WERI-Rb-1 (cell line): ENCODE measurements around the gene RGS6.

Experiments
- DNase-seq: peaks from one replicate; pipeline ENCODE4 v3.0.0-alpha.2; 2020
- H3K27ac ChIP-seq: fragments of 250-450 bp; sonication (Bioruptor Pico); 2 replicates; pipeline ENCODE4 v1.5.1; 2020; ENCODE audit warnings: mild to moderate bottlenecking, moderate library complexity
- H3K27me3 ChIP-seq: fragments of 250-450 bp; sonication (Bioruptor Pico); 2 replicates; pipeline ENCODE4 v1.5.1; 2021; ENCODE audit warnings: mild to moderate bottlenecking, low read depth, moderate library complexity; ENCODE audit not compliant: insufficient read depth, severe bottlenecking
- H3K36me3 ChIP-seq: fragments of 250-450 bp; sonication (Bioruptor Pico); 2 replicates; pipeline ENCODE4 v1.5.1; 2020; ENCODE audit warnings: mild to moderate bottlenecking, moderate library complexity
- H3K4me3 ChIP-seq: 2 replicates; pipeline ENCODE4 v1.5.1; 2011; ENCODE audit warnings: low read depth, mild to moderate bottlenecking, control low read depth, low read length
- H3K9me3 ChIP-seq: fragments of 250-450 bp; sonication (Bioruptor Pico); 2 replicates; pipeline ENCODE4 v1.5.1; 2021; ENCODE audit warnings: mild to moderate bottlenecking, moderate library complexity; ENCODE audit not compliant: severe bottlenecking
- CTCF ChIP-seq: IDR thresholded peaks from 2 replicates; pipeline ENCODE4 v1.5.1; 2011; ENCODE audit warnings: low read depth, mild to moderate bottlenecking, control low read depth, inconsistent platforms, low read length

Gene RGS6

GRCh38 chr14:72014486-72014885, 82.3 kb downstream of the RGS6 start:
- Histone ChIP-seq H3K27ac (no peak overlapping the region), H3K36me3 (no peaks in the 10 kb centered on the region), H3K9me3 (no peaks in the 10 kb centered on the region), H3K4me3 (no peak overlapping the region), H3K27me3 (no peaks in the 10 kb centered on the region)
- no peak for TF ChIP-seq CTCF
- DNase-seq = no peak

GRCh38 chr14:72017290-72017689, 85.1 kb downstream of the RGS6 start:
- TF ChIP-seq CTCF = no peak
- H3K27ac ChIP-seq = no peak overlapping the region
- no peak overlapping the region for H3K4me3 ChIP-seq
- DNase-seq = no peak
- no peaks in the 10 kb centered on the region for H3K36me3 ChIP-seq
- H3K27me3 ChIP-seq = no peaks in the 10 kb centered on the region
- H3K9me3 ChIP-seq = peaks cover 2% of the 10 kb centered on the region

DNA sequence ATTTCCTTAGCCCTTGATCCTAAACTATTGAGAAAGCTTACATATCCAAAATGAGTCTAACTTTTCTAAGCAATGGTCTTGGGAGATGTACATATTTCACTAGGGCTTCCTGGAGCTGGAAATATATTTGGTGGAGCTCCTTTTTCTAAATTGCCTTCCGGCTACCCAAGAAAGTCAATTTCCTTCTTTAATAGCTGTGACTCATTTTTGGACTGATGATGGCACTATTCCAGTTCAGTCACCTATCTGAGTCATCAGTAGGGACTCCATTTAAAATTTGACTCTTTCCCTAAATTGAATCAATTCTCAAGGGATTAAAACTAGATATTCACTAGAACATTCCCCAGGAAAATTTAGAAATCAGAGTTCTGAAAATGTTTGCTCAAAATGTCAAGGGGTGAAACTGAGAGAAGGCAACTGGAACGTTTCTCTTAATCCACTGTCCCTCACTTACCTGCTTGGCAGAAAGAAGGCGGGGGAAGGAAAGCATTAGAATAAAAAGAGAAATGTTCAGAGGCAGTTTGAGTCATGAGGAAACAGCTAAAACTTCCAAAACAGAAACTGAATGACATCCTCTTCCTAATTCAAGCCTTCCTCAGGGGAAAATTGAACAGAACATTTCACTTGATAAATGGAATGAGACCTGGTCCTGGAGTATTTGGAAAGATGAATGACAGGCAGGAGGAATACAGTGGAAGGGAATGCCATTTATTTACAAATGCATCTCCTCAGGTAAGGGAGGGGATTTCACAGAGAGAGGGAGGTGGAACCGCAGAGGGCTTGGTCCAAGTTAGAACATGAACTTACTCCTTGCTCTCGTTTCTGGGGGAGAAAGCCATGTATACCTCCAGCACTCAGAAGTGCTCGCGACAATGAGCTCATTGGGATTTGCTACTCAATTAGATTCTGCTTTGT, 91.2 kb downstream of the RGS6 start:
- H3K27ac ChIP-seq = no peak overlapping the region
- no peak for DNase-seq
- H3K4me3 ChIP-seq = no peak overlapping the region
- H3K36me3 ChIP-seq = no peaks in the 10 kb centered on the region
- TF ChIP-seq CTCF = no peak
- no peaks in the 10 kb centered on the region for H3K27me3 ChIP-seq
- H3K9me3 ChIP-seq = peaks cover 2% of the 10 kb centered on the region

GRCh38 chr14:72024043-72024407, 91.8 kb downstream of the RGS6 start:
- peak; percentile 60 for DNase-seq
- TF ChIP-seq CTCF = peak; percentile 62
- H3K4me3 ChIP-seq = no peak overlapping the region
- H3K9me3 ChIP-seq = peaks cover 2% of the 10 kb centered on the region
- H3K27me3 ChIP-seq = no peaks in the 10 kb centered on the region
- no peaks in the 10 kb centered on the region for H3K36me3 ChIP-seq
- H3K27ac ChIP-seq = no peak overlapping the region

DNA sequence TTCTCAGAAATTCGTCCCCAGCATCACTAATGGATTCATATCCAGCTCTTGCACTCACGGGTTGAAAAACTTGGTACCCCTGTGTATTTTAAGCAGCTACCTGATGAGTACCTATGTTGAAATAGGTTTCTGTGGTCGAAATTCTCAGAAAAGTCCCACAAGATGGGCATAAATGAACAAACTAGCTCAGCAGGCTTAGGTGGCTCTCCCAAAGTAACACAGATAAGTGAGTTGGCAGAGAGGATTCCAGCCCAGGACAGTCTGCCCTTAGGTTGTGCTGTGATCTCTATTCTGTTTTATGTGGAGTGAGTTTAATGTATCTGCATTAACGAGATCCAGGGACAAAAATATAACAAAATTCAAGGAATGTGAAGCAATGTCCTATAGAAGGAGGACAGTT, 92.3 kb downstream of the RGS6 start:
- Histone ChIP-seq H3K4me3 (no peak overlapping the region), H3K27ac (no peak overlapping the region), H3K27me3 (no peaks in the 10 kb centered on the region), H3K36me3 (no peaks in the 10 kb centered on the region), H3K9me3 (peaks cover 2% of the 10 kb centered on the region)
- TF ChIP-seq CTCF = no peak
- no peak for DNase-seq

- DNase-seq = peak; percentile 50
- Histone ChIP-seq H3K27me3 (no peaks in the 10 kb centered on the region), H3K36me3 (no peaks in the 10 kb centered on the region), H3K27ac (no peak overlapping the region), H3K4me3 (no peak overlapping the region), H3K9me3 (peaks cover 2% of the 10 kb centered on the region)
- no peak for TF ChIP-seq CTCF
Observed at GRCh38 chr14:72026536-72026935, 94.3 kb downstream of the RGS6 start.
